WTC11 (cell line): ENCODE measurements around the gene PDE4A. TPM values are rescaled to one million over a fixed set of nuclear protein-coding genes. Genes with fewer than 3 reads are reported as not detected.

Source experiments
- ATAC-seq: fragments of 200-7000 bp; cut with Tn5 transposase; 2 replicates; pipeline ENCODE4 v1.10.0; 2021; ENCODE audit warnings: mild to moderate bottlenecking, moderate library complexity
- CTCF ChIA-PET: fragments of 300-600 bp; sonication (Branson Sonifier 250); formaldehyde crosslinking; loops from one replicate; lab custom pipeline; 2021; ENCODE audit warnings: antibody characterized with exemption; lab: Charles Lee
- POLR2A ChIA-PET: fragments of 350-600 bp; sonication (Branson Sonifier 250); formaldehyde crosslinking; loops from one replicate; lab custom pipeline; 2021; ENCODE audit warnings: antibody characterized with exemption; lab: Charles Lee
- DNase-seq: peaks from one replicate; pipeline ENCODE4 v3.0.0; 2021; ENCODE audit warnings: low spot score
- H3K27ac Mint-ChIP-seq: 2 replicates; pipeline ENCODE4 v1.8.0; 2021; ENCODE audit warnings: mixed read lengths
- H3K27me3 Mint-ChIP-seq: 2 replicates; pipeline ENCODE4 v1.8.0; 2021; ENCODE audit warnings: low read depth, mild to moderate bottlenecking, moderate library complexity, mixed read lengths
- H3K36me3 Mint-ChIP-seq: 2 replicates; pipeline ENCODE4 v1.8.0; 2021; ENCODE audit warnings: mixed read lengths
- H3K4me1 Mint-ChIP-seq: 2 replicates; pipeline ENCODE4 v1.8.0; 2022; ENCODE audit warnings: mixed read lengths
- H3K4me3 Mint-ChIP-seq: 2 replicates; pipeline ENCODE4 v1.8.0; 2021; ENCODE audit warnings: mild to moderate bottlenecking, moderate library complexity, mixed read lengths
- H3K9me3 Mint-ChIP-seq: 2 replicates; pipeline ENCODE4 v1.8.0; 2021; ENCODE audit warnings: mixed read lengths
- ERG ChIP-seq: fragments of 250-450 bp; sonication (Bioruptor Pico); IDR thresholded peaks from 2 replicates; pipeline ENCODE4 v1.8.0; 2021; ENCODE audit warnings: mild to moderate bottlenecking
- ETV6 ChIP-seq: sonication (generic); formaldehyde crosslinking; IDR thresholded peaks from 2 replicates; pipeline ENCODE4 v1.8.1; 2022; ENCODE audit warnings: mild to moderate bottlenecking, missing genetic modification reagents
- FOXJ3 ChIP-seq: sonication (generic); formaldehyde crosslinking; IDR thresholded peaks from 2 replicates; pipeline ENCODE4 v1.9.0; 2021; ENCODE audit warnings: missing genetic modification reagents, mild to moderate bottlenecking, borderline replicate concordance
- GRHL2 ChIP-seq: fragments of 250-450 bp; sonication (Bioruptor Pico); IDR thresholded peaks from 2 replicates; pipeline ENCODE4 v1.8.0; 2022; ENCODE audit warnings: mild to moderate bottlenecking, moderate library complexity; ENCODE audit not compliant: insufficient replicate concordance, severe bottlenecking
- GTF2I ChIP-seq: fragments of 250-450 bp; sonication (Bioruptor Pico); conservative IDR thresholded peaks from 2 replicates; pipeline ENCODE4 v1.4.0; 2021; ENCODE audit warnings: mild to moderate bottlenecking
- HMGA2 ChIP-seq: fragments of 250-450 bp; sonication (Bioruptor Pico); IDR thresholded peaks from 2 replicates; pipeline ENCODE4 v1.4.0; 2021; ENCODE audit warnings: mild to moderate bottlenecking, moderate library complexity
- MYBL2 ChIP-seq: sonication (generic); formaldehyde crosslinking; IDR thresholded peaks from 2 replicates; pipeline ENCODE4 v1.8.1; 2023; ENCODE audit warnings: mild to moderate bottlenecking, moderate library complexity, missing genetic modification reagents
- NR3C1 ChIP-seq: sonication (generic); formaldehyde crosslinking; conservative IDR thresholded peaks from 2 replicates; pipeline ENCODE4 v1.8.1; 2023; ENCODE audit warnings: low read depth, mild to moderate bottlenecking, missing genetic modification reagents
- OVOL2 ChIP-seq: fragments of 250-450 bp; sonication (Bioruptor Pico); IDR thresholded peaks from 2 replicates; pipeline ENCODE4 v1.9.0; 2021; ENCODE audit warnings: mild to moderate bottlenecking, borderline replicate concordance
- ZBTB21 ChIP-seq: sonication (generic); formaldehyde crosslinking; IDR thresholded peaks from 2 replicates; pipeline ENCODE4 v1.8.1; 2023; ENCODE audit warnings: mild to moderate bottlenecking, missing genetic modification reagents, borderline replicate concordance
- ZNF232 ChIP-seq: sonication (generic); formaldehyde crosslinking; IDR thresholded peaks from 2 replicates; pipeline ENCODE4 v1.8.0; 2022; ENCODE audit warnings: mild to moderate bottlenecking, missing genetic modification reagents
- ZNF281 ChIP-seq: sonication (generic); formaldehyde crosslinking; IDR thresholded peaks from 2 replicates; pipeline ENCODE4 v1.8.0; 2023; ENCODE audit warnings: mild to moderate bottlenecking, missing genetic modification reagents
- ZNF416 ChIP-seq: fragments of 250-450 bp; sonication (Bioruptor Pico); IDR thresholded peaks from 2 replicates; pipeline ENCODE4 v1.9.0; 2021; ENCODE audit warnings: mild to moderate bottlenecking, inconsistent platforms
- total RNA-seq: library from RNA; stranded (reverse); gene quantifications from 3 replicates; pipeline ENCODE4 v1.2.3, GENCODE V29; 2021
- TF ChIP-seq, protein P1 (sequence below): sonication (generic); formaldehyde crosslinking; IDR thresholded peaks from 2 replicates; pipeline ENCODE4 v1.8.0; 2022; ENCODE audit warnings: mild to moderate bottlenecking, missing genetic modification reagents
- TF ChIP-seq, protein P2 (sequence below): fragments of 250-450 bp; sonication (Bioruptor Pico); IDR thresholded peaks from 2 replicates; pipeline ENCODE4 v1.9.0; 2021; ENCODE audit warnings: mild to moderate bottlenecking, borderline replicate concordance

Gene PDE4A
- total RNA-seq, 1 experiment from 2014 or later: 5.9 TPM

- CTCF ChIA-PET: interaction anchor here (0.6 to 5.9 kb wide), 32 partner anchors 11 to 299 kb away, joined by 3 to 229 read pairs (median 7); partner anchors contain the start of genes CDC37, DNM2, ICAM1 and ICAM4
- Mint-ChIP-seq H3K4me3 (peak overlapping the region; percentile 72), H3K27me3 (peaks cover 90% of the 10 kb centered on the region), H3K9me3 (no peaks in the 10 kb centered on the region), H3K27ac (no peak overlapping the region), H3K36me3 (no peaks in the 10 kb centered on the region), H3K4me1 (peaks cover 26% of the 10 kb centered on the region)
- no peak for DNase-seq
- TF ChIP-seq MYBL2 (CRISPR knock-in tag) (peak; percentile 5; the same call in 1 of the 2 replicates), NR3C1 (CRISPR knock-in tag) (no peak), HMGA2 (no peak), ETV6 (CRISPR knock-in tag) (no peak), OVOL2 (CRISPR knock-in tag) (no peak), ZNF416 (CRISPR knock-in tag) (no peak)
- POLR2A ChIA-PET: interaction anchor here (0.5 to 1.2 kb wide), 5 partner anchors 14 to 1792 kb away, joined by 3 to 5 read pairs (median 3); partner anchors contain the start of gene CDC37
- ATAC-seq: no peak
Observed at GRCh38 chr19:10418235-10418484, 2.2 kb upstream of the PDE4A start.

GRCh38 chr19:10418485-10419199 is 1.7 kb upstream of the PDE4A start:
- TF ChIP-seq, protein P1, sequence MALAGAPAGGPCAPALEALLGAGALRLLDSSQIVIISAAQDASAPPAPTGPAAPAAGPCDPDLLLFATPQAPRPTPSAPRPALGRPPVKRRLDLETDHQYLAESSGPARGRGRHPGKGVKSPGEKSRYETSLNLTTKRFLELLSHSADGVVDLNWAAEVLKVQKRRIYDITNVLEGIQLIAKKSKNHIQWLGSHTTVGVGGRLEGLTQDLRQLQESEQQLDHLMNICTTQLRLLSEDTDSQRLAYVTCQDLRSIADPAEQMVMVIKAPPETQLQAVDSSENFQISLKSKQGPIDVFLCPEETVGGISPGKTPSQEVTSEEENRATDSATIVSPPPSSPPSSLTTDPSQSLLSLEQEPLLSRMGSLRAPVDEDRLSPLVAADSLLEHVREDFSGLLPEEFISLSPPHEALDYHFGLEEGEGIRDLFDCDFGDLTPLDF (CRISPR knock-in tag): no peak
- TF ChIP-seq, protein P2, sequence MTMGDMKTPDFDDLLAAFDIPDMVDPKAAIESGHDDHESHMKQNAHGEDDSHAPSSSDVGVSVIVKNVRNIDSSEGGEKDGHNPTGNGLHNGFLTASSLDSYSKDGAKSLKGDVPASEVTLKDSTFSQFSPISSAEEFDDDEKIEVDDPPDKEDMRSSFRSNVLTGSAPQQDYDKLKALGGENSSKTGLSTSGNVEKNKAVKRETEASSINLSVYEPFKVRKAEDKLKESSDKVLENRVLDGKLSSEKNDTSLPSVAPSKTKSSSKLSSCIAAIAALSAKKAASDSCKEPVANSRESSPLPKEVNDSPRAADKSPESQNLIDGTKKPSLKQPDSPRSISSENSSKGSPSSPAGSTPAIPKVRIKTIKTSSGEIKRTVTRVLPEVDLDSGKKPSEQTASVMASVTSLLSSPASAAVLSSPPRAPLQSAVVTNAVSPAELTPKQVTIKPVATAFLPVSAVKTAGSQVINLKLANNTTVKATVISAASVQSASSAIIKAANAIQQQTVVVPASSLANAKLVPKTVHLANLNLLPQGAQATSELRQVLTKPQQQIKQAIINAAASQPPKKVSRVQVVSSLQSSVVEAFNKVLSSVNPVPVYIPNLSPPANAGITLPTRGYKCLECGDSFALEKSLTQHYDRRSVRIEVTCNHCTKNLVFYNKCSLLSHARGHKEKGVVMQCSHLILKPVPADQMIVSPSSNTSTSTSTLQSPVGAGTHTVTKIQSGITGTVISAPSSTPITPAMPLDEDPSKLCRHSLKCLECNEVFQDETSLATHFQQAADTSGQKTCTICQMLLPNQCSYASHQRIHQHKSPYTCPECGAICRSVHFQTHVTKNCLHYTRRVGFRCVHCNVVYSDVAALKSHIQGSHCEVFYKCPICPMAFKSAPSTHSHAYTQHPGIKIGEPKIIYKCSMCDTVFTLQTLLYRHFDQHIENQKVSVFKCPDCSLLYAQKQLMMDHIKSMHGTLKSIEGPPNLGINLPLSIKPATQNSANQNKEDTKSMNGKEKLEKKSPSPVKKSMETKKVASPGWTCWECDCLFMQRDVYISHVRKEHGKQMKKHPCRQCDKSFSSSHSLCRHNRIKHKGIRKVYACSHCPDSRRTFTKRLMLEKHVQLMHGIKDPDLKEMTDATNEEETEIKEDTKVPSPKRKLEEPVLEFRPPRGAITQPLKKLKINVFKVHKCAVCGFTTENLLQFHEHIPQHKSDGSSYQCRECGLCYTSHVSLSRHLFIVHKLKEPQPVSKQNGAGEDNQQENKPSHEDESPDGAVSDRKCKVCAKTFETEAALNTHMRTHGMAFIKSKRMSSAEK (CRISPR knock-in tag): no peak
- TF ChIP-seq ZNF281 (CRISPR knock-in tag) (no peak), ERG (CRISPR knock-in tag) (no peak), GTF2I (CRISPR knock-in tag) (no peak), ZNF232 (no peak), ZBTB21 (CRISPR knock-in tag) (no peak), GRHL2 (CRISPR knock-in tag) (no peak), FOXJ3 (CRISPR knock-in tag) (no peak)
- Mint-ChIP-seq H3K36me3 (no peaks in the 10 kb centered on the region), H3K4me1 (peaks cover 26% of the 10 kb centered on the region), H3K4me3 (peak overlapping the region; percentile 72), H3K27me3 (peaks cover 90% of the 10 kb centered on the region), H3K27ac (no peak overlapping the region), H3K9me3 (no peaks in the 10 kb centered on the region)
- ChIA-PET POLR2A (interaction anchor here (0.8 to 1.2 kb wide), 2 partner anchors 15 to 84 kb away, joined by 3 to 5 read pairs; partner anchors contain the start of gene CDC37), CTCF (interaction anchor here (0.6 to 5.9 kb wide), 29 partner anchors 10 to 299 kb away, joined by 3 to 229 read pairs (median 7); partner anchors contain the start of genes CDC37, DNM2, ICAM1 and ICAM5)
- DNase-seq (peak; percentile 37), ATAC-seq (no peak)
